GM18867 (cell line): ENCODE data around the gene DHRS7B.
"Not testable (repeated sequence)": the region's sequence is repeated elsewhere in the genome, so short reads cannot be mapped to it uniquely, and the experiment has no call there.

Source experiments
- ATAC-seq: cut with Tn5 transposase; IDR thresholded peaks from one replicate; pipeline ENCODE4 v1.9.1; 2021; ENCODE audit warnings: mild to moderate bottlenecking, moderate library complexity; ENCODE audit not compliant: unreplicated experiment

Gene DHRS7B

GRCh38 chr17:21126645-21127508 lies at the start of gene DHRS7B:
Gene DHRS7B (plus strand): TSS chr17:21126964. CDS start chr17:21126972, 8 bp downstream.
- peak; percentile 93 for ATAC-seq

GRCh38 chr17:21077281-21077680 lies 49.5 kb upstream of the DHRS7B start:
- ATAC-seq = no peak

GRCh38 chr17:21078016-21078780 lies 48.6 kb upstream of the DHRS7B start:
- ATAC-seq = no peak

DNA sequence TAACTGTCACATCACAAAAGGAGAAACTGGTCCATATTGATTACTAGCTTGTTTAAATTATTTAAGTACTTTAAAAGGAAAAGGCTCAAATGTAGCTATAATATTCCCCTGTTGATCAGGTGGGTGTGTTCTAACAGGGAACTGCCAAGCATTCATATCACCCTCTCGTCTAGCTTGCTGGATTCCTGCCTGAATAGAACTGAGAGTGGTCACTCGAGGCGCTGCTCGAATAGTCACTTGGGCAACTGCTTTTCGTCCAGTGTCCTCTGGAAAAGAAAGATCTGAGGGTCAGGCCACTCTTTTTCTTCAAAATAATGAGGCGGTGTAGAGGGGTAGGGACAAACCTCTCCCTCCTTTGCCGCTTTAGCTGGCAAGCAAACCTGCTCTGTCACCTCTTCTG lies 47.6 kb upstream of the DHRS7B start:
- no peak for ATAC-seq

DNA sequence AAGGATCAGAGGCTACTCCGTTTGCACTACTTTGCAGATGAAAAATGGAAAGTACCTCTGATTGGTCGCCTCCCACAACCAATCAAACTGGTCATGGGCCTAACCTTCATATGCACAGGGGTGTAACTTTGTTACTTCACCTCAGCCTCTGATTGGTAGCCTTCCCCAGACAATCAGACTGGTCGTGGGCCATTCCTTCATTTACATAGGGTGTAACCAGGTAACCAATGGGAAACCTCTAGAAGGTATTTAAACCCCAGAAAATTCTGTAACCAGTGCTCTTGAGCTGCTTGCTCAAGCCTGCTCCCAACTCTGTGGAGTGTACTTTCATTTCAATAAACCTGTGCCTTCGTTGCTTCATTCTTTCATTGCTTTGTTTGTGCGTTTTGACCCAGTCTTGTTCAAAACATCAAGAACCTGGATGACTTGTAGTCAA lies 44.7 kb upstream of the DHRS7B start:
- no peak for ATAC-seq

- ATAC-seq = not testable (repeated sequence)
These were observed 41.5 kb upstream of the DHRS7B start for GRCh38 chr17:21085280-21085679.

GRCh38 chr17:21085707-21086106 lies 41.1 kb upstream of the DHRS7B start:
- no peak for ATAC-seq

DNA sequence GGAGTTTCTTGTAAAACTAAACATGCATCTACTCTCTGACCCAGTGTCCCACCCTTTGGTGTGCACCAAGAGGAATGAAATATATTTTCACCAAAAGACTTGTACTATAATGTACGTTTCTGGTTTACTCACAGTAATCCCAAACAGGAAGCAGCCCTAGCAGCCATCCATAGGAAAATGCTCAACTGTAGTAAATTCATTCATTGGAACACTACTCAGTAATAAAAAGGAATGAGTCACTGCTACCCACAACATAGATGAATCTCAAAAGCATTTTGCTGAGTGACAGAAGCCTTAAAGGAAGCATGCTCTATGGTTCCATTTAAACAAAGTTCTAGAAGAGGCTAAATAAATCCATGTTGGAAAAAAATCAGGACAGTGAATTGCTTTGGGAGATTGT lies 37.6 kb upstream of the DHRS7B start:
- no peak for ATAC-seq

DNA sequence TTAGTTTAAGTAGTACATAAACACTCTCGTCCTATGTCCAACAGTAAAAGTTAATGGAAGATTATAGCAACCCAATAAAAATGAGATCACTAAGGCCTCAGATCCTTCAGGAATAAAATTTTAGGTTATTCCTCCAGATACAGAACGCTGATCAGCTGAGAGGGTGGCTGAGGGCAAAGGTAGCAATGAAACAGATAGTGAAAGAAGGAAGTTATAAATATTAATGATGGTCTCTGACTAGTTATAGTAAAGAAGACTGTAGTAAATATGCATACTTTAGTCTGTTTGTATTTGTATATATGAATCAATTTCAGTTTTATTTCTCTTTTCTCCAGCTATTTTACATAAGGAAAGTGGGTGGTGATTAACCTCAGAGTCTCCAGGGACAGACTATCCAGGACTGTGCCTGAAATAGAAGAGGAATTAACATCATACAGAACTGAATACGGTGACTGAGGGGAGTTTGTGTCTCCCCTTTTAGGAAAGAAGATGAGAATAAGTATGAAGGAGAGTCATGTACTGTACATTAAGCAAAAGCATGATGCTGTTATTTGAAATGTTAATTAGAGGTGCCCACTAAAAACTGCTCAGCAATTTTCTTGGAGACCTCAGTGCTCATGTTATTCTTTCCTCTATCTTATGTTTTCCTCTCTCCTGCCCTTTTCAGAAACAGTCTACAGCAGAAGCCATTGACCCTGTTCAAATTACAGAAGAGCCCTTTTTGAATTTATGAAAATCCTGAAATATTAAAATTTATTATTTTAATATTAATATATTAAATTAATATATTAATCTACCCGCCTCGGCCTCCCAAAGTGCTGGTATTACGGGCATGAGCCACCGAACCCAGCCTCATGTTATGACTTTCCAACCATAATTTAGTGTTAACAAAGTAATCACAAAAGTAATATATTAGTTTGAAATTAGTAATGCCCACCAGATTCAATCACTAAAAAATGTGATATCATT lies 36.5 kb upstream of the DHRS7B start:
- ATAC-seq = peak; percentile 82

- no peak for ATAC-seq
These were observed 35.7 kb upstream of the DHRS7B start for GRCh38 chr17:21090902-21091618.

DNA sequence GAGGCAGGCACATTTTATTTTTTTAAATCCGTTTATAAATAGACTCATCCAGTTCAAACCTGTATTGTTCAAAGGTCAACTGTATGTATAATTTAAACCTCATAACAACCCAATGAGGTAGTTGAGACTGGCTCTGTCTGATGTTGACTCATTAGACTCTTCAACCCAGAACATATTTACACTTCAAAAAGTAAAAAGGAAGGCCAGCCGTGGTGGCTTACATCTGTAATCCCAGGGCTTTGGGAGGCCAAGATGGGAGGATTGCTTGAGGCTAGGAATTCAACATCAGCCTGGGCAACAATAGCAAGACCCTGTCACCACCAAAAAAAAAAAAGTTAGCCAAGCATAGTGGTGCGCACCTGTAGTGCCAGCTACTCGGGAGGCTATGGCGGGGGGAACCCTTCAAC lies 32.5 kb upstream of the DHRS7B start:
- ATAC-seq = no peak

DNA sequence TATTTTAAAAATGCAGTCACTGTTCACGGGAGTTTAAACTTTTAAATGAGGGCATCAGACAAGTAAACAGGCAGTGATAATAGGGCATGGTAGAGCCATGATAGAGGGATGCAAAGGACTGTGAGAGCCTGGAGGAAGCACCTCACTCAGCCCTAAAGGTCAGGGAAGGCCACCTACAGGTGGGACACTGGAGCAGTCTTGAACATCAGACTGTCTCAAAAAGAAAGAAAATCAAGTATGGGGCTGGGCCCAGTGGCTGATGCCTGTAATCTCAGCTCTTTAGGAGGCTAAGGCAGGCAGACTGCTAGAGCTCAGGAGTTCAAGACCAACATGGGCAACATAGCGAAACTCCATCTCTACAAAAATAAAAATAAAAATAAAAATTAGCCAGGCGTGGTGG lies 31.0 kb upstream of the DHRS7B start:
- ATAC-seq = no peak

GRCh38 chr17:21096874-21097273 lies 29.9 kb upstream of the DHRS7B start:
- ATAC-seq = no peak

DNA sequence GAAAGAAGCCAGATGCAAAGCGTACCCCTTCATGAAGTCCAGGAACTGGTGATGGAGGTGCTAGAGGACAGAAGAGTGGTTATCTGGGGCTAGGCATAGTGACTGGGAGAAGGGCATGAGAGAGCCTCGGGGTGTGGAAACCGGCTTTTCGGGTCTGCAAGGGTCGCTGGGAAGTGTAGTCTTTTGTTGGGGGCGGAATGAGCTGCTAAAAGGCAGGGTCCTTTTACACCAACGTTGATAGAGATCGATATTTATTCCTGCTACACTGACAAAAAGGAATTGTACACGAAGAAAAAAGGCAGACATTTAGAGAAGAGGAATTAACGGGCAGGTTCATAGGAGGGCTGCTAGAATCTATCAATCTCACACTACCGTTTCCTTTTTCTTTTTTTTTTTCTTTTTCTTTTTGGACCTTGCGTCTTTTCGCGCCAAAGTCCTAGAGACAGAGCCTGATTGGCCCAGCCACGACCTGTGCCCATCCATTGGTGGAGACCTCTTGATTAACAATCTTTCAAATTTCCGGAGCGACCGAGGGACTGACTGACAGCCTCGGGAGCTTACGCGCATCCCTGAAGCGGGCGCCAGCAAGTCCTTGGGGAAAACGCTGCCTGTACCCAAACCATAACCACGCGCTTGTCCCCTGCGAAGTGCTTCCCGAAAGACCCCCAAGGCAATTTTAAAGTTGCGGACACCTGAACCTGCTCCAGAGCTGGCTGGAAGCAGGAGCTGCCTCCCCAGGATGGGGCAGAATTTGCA lies 27.7 kb upstream of the DHRS7B start:
- ATAC-seq = peak; percentile 92

DNA sequence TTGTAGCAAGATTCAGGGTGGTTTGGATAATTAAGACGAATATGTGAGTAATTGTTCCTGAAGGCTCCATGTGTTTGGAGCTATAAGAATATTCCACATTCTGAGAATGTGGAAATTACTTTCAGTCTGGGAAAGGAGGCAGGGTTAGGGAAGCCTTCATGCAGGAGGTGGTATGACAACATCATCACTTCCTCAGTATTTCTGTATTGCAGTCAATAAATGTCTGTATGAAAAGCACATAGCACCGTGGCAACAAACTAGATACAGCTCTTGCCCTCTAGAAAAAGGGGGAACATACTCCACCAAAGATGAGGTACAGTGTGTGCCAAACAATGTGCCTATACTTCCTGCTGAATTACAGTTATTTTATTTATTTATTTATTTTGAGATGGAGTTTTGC lies 26.1 kb upstream of the DHRS7B start:
- no peak for ATAC-seq

- ATAC-seq = no peak
These were observed 22.2 kb upstream of the DHRS7B start for GRCh38 chr17:21104608-21105007.

DNA sequence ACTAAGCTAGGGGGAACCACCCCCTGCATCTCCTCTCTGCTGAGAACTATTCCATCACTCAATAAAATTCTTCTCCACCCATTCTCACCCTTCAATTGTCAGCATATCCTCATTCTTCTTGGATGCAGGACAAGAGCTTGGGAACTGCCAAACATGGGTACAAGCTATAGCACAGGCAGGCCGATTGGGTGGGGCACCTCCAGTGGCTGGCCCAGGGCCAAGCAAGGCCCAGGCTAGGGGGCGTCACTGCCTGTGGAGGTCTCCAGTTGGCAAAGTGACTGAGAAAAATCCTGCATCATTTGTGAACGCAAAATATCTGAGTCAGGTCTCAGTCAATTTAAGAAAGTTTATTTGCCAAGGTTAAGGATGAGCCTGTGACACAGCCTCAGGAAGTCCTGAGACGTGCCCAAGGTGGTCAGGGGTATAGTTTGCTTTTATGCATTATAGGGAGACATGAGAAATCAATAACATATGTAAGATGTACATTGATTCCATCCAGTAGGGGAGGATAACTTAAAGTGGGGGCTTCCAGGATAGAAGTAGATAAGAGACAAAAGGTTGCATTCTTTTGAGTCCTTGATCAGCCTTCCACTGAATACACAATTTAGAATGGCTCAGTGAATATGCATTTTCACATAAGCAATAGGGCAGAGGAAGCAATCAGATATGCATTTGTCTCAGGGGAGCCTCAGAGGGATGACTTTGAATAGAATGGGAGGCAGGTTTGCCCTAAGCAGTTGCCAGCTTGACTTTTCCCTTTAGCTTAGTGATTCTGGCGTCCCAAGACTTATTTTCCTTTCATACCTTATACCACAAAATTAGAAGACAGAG lies 21.5 kb upstream of the DHRS7B start:
- ATAC-seq = no peak

DNA sequence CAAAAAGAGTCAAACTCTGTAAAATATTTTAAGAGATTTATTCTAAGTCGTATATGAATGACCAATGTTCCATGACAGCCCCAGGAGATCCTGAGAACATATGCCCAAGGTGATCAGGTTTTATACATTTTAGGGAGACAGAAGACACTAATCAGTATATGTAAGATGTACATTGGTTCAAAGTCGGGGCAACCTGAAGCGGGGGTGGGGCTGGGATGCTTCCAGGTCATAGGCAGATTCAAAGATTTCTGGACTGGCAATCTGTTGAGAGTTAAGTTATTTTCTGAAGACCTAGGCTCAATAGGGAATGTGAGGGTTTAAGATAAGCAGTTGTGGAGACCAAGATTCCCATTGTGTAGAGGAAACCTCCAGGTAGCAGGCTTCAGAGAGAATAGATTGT lies 20.4 kb upstream of the DHRS7B start:
- ATAC-seq = no peak
